Neural progenitor cell (in vitro differentiated cells): ENCODE data around the gene ZFYVE9. TPM values are rescaled to one million over a fixed set of nuclear protein-coding genes. Genes with fewer than 3 reads are reported as not detected.

Experiments used
- DNase-seq: peaks from one replicate; pipeline ENCODE4 v3.0.0-alpha.2; 2016; ENCODE audit warnings: low spot score
- H2AFZ ChIP-seq: fragments of 200-600 bp; sonication (generic); replicated peaks from 2 replicates; pipeline ENCODE4 v1.6.1; 2016; ENCODE audit warnings: antibody characterized with exemption
- H3F3A ChIP-seq: fragments of 200-600 bp; sonication (generic); 2 replicates; pipeline ENCODE4 v1.6.1; 2016; ENCODE audit warnings: antibody characterized with exemption, low read depth
- H3K27ac ChIP-seq: fragments of 200-600 bp; sonication (generic); 2 replicates; pipeline ENCODE4 v1.5.1; 2016; ENCODE audit warnings: mild to moderate bottlenecking
- H3K27me3 ChIP-seq: fragments of 200-600 bp; sonication (generic); 2 replicates; pipeline ENCODE4 v1.6.1; 2016; ENCODE audit warnings: mild to moderate bottlenecking, moderate library complexity
- H3K36me3 ChIP-seq: fragments of 200-600 bp; sonication (generic); 2 replicates; pipeline ENCODE4 v1.5.1; 2016
- H3K4me1 ChIP-seq: fragments of 200-600 bp; sonication (generic); 2 replicates; pipeline ENCODE4 v1.6.1; 2016; ENCODE audit warnings: mixed run types
- H3K4me2 ChIP-seq: fragments of 200-600 bp; sonication (generic); 2 replicates; pipeline ENCODE4 v1.6.1; 2016
- H3K4me3 ChIP-seq: fragments of 200-600 bp; sonication (generic); 2 replicates; pipeline ENCODE4 v1.5.1; 2016
- H3K79me2 ChIP-seq: fragments of 200-600 bp; sonication (generic); 2 replicates; pipeline ENCODE4 v1.6.1; 2016; ENCODE audit warnings: low read depth
- H3K9ac ChIP-seq: fragments of 200-600 bp; sonication (generic); 2 replicates; pipeline ENCODE4 v1.6.1; 2016
- H3K9me3 ChIP-seq: fragments of 200-600 bp; sonication (generic); 2 replicates; pipeline ENCODE4 v1.5.1; 2016; ENCODE audit warnings: low read depth
- H4K20me1 ChIP-seq: fragments of 200-600 bp; sonication (generic); 2 replicates; pipeline ENCODE4 v1.6.1; 2016; ENCODE audit warnings: low read depth
- H3K27ac Mint-ChIP-seq: 3 replicates; pipeline ENCODE4 v1.8.0; 2021; ENCODE audit warnings: mixed read lengths
- H3K27me3 Mint-ChIP-seq: 2 replicates; pipeline ENCODE4 v1.8.0; 2022; ENCODE audit warnings: low read depth, mild to moderate bottlenecking, inconsistent platforms, moderate library complexity, mixed read lengths; ENCODE audit not compliant: insufficient read depth
- H3K36me3 Mint-ChIP-seq: 3 replicates; pipeline ENCODE4 v1.8.0; 2021; ENCODE audit warnings: mixed read lengths
- H3K4me1 Mint-ChIP-seq: 3 replicates; pipeline ENCODE4 v1.8.0; 2021; ENCODE audit warnings: mixed read lengths
- H3K4me3 Mint-ChIP-seq: 3 replicates; pipeline ENCODE4 v1.8.0; 2021; ENCODE audit warnings: mild to moderate bottlenecking, moderate library complexity, mixed read lengths
- H3K9me3 Mint-ChIP-seq: 3 replicates; pipeline ENCODE4 v1.8.0; 2020; ENCODE audit warnings: mixed read lengths
- EZH2 ChIP-seq: fragments of 200-600 bp; sonication (generic); IDR thresholded peaks from 2 replicates; pipeline ENCODE4 v1.6.1; 2017; ENCODE audit warnings: antibody characterized with exemption, mild to moderate bottlenecking, moderate library complexity
- EZH2phosphoT487 ChIP-seq: fragments of 200-600 bp; sonication (generic); IDR thresholded peaks from 2 replicates; pipeline ENCODE4 v1.6.1; 2017; ENCODE audit warnings: antibody characterized with exemption
- total RNA-seq: library from RNA; depleted of rRNA; stranded (reverse); fragments of >200 nt; gene quantifications from 2 replicates; pipeline ENCODE4 v1.2.3, GENCODE V29; 2015; ENCODE audit warnings: low replicate concordance
- TF ChIP-seq, protein P1 (sequence below): fragments of 200-600 bp; sonication (generic); IDR thresholded peaks from 2 replicates; pipeline ENCODE4 v1.5.1; 2017; ENCODE audit warnings: antibody characterized with exemption, mild to moderate bottlenecking

ZFYVE9 gene
- total RNA-seq, 1 donor from 2014 or later = 42.7 TPM

DNA sequence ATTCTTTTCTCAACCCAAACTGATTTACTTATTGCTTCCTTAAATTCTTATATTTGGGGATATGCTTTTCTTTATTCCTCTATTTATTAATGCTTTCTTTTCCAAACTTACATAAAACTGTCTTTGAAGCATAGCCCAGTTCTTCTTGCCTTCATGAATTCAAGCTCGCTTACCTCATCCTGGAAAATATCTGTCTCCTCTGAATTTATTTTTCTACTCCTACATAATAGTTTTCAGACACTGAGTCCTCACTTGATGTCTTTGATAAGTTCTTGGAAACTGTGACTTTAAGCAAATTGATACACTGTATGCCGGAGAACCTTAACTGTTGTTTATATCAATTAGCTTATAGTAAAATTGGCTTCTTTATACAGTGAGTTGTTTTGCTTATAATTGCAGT is 93.8 kb downstream of the ZFYVE9 start:
- Mint-ChIP-seq H3K27ac (no peak overlapping the region), H3K4me3 (no peak overlapping the region), H3K27me3 (no peaks in the 10 kb centered on the region), H3K9me3 (no peaks in the 10 kb centered on the region), H3K36me3 (peaks cover 8% of the 10 kb centered on the region), H3K4me1 (no peaks in the 10 kb centered on the region)
- Histone ChIP-seq H3K4me2 (no peak overlapping the region), H3K36me3 (no peaks in the 10 kb centered on the region), H3K27me3 (no peaks in the 10 kb centered on the region), H3K4me1 (no peaks in the 10 kb centered on the region), H3K27ac (no peak overlapping the region), H4K20me1 (peaks cover 2% of the 10 kb centered on the region), H3K79me2 (no peaks in the 10 kb centered on the region), H3K9ac (no peak overlapping the region), H3K9me3 (no peaks in the 10 kb centered on the region), H2AFZ (no peak overlapping the region), H3K4me3 (no peak overlapping the region), H3F3A (no peaks in the 10 kb centered on the region)
- DNase-seq = no peak
- TF ChIP-seq EZH2phosphoT487 = no peak

DNA sequence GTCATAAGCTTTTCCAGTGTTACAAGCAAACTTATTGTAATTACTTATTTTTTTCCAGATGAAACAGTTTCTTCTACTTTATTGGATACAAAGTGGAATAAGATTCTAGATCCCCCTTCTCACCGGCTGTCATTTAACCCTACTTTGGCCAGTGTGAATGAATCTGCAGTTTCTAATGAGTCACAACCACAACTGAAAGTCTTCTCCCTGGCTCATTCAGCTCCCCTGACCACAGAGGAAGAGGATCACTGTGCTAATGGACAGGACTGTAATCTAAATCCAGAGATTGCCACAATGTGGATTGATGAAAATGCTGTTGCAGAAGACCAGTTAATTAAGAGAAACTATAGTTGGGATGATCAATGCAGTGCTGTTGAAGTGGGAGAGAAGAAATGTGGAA is 95.5 kb downstream of the ZFYVE9 start:
- H3K27me3 Mint-ChIP-seq = no peaks in the 10 kb centered on the region
- no peak overlapping the region for H3K27ac ChIP-seq
- no peak overlapping the region for H3K4me3 ChIP-seq

GRCh38 chr1:52238474-52238873 is 96.6 kb downstream of the ZFYVE9 start:
- H3K36me3 Mint-ChIP-seq = peaks cover 8% of the 10 kb centered on the region
- Histone ChIP-seq H3K9me3 (no peaks in the 10 kb centered on the region), H2AFZ (no peak overlapping the region), H4K20me1 (peaks cover 5% of the 10 kb centered on the region), H3F3A (no peaks in the 10 kb centered on the region), H3K9ac (no peak overlapping the region), H3K4me1 (no peaks in the 10 kb centered on the region), H3K27me3 (no peaks in the 10 kb centered on the region), H3K4me3 (no peak overlapping the region), H3K36me3 (no peaks in the 10 kb centered on the region), H3K79me2 (no peaks in the 10 kb centered on the region), H3K27ac (no peak overlapping the region), H3K4me2 (no peak overlapping the region)
- no peak overlapping the region for H3K27ac Mint-ChIP-seq
- H3K4me1 Mint-ChIP-seq = no peaks in the 10 kb centered on the region
- H3K9me3 Mint-ChIP-seq = no peaks in the 10 kb centered on the region
- TF ChIP-seq, protein P1, sequence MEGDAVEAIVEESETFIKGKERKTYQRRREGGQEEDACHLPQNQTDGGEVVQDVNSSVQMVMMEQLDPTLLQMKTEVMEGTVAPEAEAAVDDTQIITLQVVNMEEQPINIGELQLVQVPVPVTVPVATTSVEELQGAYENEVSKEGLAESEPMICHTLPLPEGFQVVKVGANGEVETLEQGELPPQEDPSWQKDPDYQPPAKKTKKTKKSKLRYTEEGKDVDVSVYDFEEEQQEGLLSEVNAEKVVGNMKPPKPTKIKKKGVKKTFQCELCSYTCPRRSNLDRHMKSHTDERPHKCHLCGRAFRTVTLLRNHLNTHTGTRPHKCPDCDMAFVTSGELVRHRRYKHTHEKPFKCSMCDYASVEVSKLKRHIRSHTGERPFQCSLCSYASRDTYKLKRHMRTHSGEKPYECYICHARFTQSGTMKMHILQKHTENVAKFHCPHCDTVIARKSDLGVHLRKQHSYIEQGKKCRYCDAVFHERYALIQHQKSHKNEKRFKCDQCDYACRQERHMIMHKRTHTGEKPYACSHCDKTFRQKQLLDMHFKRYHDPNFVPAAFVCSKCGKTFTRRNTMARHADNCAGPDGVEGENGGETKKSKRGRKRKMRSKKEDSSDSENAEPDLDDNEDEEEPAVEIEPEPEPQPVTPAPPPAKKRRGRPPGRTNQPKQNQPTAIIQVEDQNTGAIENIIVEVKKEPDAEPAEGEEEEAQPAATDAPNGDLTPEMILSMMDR = no peak
- no peak for TF ChIP-seq EZH2
- no peak for TF ChIP-seq EZH2phosphoT487
- H3K27me3 Mint-ChIP-seq = no peaks in the 10 kb centered on the region
- no peak overlapping the region for H3K4me3 Mint-ChIP-seq
- DNase-seq = no peak

More for the DNA sequence above, 95.5 kb downstream of the ZFYVE9 start:
- Mint-ChIP-seq H3K36me3 (peaks cover 8% of the 10 kb centered on the region), H3K9me3 (no peaks in the 10 kb centered on the region), H3K4me1 (no peaks in the 10 kb centered on the region), H3K4me3 (no peak overlapping the region), H3K27ac (no peak overlapping the region)
- Histone ChIP-seq H3K4me1 (no peaks in the 10 kb centered on the region), H3K27me3 (no peaks in the 10 kb centered on the region), H4K20me1 (peaks cover 5% of the 10 kb centered on the region), H3K9ac (no peak overlapping the region), H3K9me3 (no peaks in the 10 kb centered on the region), H3K4me2 (no peak overlapping the region), H3K36me3 (no peaks in the 10 kb centered on the region), H2AFZ (no peak overlapping the region), H3F3A (no peaks in the 10 kb centered on the region), H3K79me2 (no peaks in the 10 kb centered on the region)
- no peak for DNase-seq
- TF ChIP-seq EZH2phosphoT487 = no peak
- no peak for TF ChIP-seq EZH2
- TF ChIP-seq, protein P1 = no peak

- no peaks in the 10 kb centered on the region for H3K27me3 Mint-ChIP-seq
- no peak overlapping the region for H3K9ac ChIP-seq
- no peak overlapping the region for H3K4me3 ChIP-seq
- peaks cover 8% of the 10 kb centered on the region for H3K36me3 Mint-ChIP-seq
- H3K4me1 ChIP-seq = no peaks in the 10 kb centered on the region
- H3K4me2 ChIP-seq = no peak overlapping the region
- DNase-seq = no peak
- H3K4me1 Mint-ChIP-seq = no peaks in the 10 kb centered on the region
- H4K20me1 ChIP-seq = peaks cover 5% of the 10 kb centered on the region
- no peak overlapping the region for H3K27ac Mint-ChIP-seq
- H3K4me3 Mint-ChIP-seq = no peak overlapping the region
- H3K27me3 ChIP-seq = no peaks in the 10 kb centered on the region
- H3K79me2 ChIP-seq = no peaks in the 10 kb centered on the region
- no peaks in the 10 kb centered on the region for H3K36me3 ChIP-seq
- H3F3A ChIP-seq = no peaks in the 10 kb centered on the region
- H3K27ac ChIP-seq = no peak overlapping the region
- H3K9me3 Mint-ChIP-seq = no peaks in the 10 kb centered on the region
- TF ChIP-seq EZH2phosphoT487 = no peak
- no peaks in the 10 kb centered on the region for H3K9me3 ChIP-seq
- H2AFZ ChIP-seq = no peak overlapping the region
These were observed 97.2 kb downstream of the ZFYVE9 start for GRCh38 chr1:52238887-52239707.
